AG04449 (cell line): ENCODE data around the gene NPC1.
"Not testable (repeated sequence)": the region's sequence is repeated elsewhere in the genome, so short reads cannot be mapped to it uniquely, and the experiment has no call there.

ENCODE experiments used
- CTCF ChIA-PET: fragments of 350-600 bp; formaldehyde crosslinking; extraction: SDS; loops from one replicate; lab custom pipeline; 2021; ENCODE audit warnings: antibody characterized with exemption; lab: Yijun Ruan, JAX
- POLR2A ChIA-PET: fragments of 400-600, 350-600 bp; formaldehyde crosslinking; extraction: SDS; loops from one replicate; lab custom pipeline; 2020; ENCODE audit warnings: antibody characterized with exemption, inconsistent platforms; lab: Yijun Ruan, JAX
- DNase-seq: peaks from one replicate; pipeline ENCODE4 v3.0.0-alpha.2; 2010; ENCODE audit warnings: low read depth, low spot score
- H3K4me3 ChIP-seq: 2 replicates; pipeline ENCODE4 v1.5.1; 2011; ENCODE audit warnings: low read depth, mild to moderate bottlenecking, control low read depth, low read length
- CTCF ChIP-seq: IDR thresholded peaks from one replicate; pipeline ENCODE4 v1.5.1; 2011; ENCODE audit warnings: mild to moderate bottlenecking, moderate library complexity, low read length, control low read depth, inconsistent platforms; ENCODE audit not compliant: insufficient read depth; ENCODE audit errors: missing control alignments

NPC1 gene

GRCh38 chr18:23521271-23521670 is 65.0 kb downstream of the NPC1 start:
- H3K4me3 ChIP-seq, result no peak overlapping the region
- CTCF ChIA-PET, result interaction anchor here (0.7 to 1.6 kb wide), 4 partner anchors 8 to 182 kb away, joined by 3 to 10 read pairs (median 4); no protein-coding TSS in a partner anchor
- POLR2A ChIA-PET, result no interaction called here
- TF ChIP-seq CTCF, result no peak
- DNase-seq, result no peak

GRCh38 chr18:23519734-23520133 is 66.6 kb downstream of the NPC1 start:
- ChIA-PET POLR2A (interaction anchor here (0.6 kb wide), 1 partner anchor 64 kb away, joined by 3 read pairs; no protein-coding TSS in a partner anchor), CTCF (interaction anchor here (1.1 to 1.6 kb wide), 3 partner anchors 14 to 183 kb away, joined by 3 to 10 read pairs (median 4); no protein-coding TSS in a partner anchor)
- DNase-seq, result no peak
- H3K4me3 ChIP-seq, result no peak overlapping the region
- TF ChIP-seq CTCF, result no peak

GRCh38 chr18:23515911-23516546 is 70.3 kb downstream of the NPC1 start:
- TF ChIP-seq CTCF, result peak; percentile 93
- H3K4me3 ChIP-seq, result no peak overlapping the region
- ChIA-PET CTCF (interaction anchor here (0.6 to 3.6 kb wide), 41 partner anchors 7 to 604 kb away, joined by 3 to 51 read pairs (median 5); partner anchors contain the start of genes NPC1 and RIOK3), POLR2A (no interaction called here)
- DNase-seq, result no peak

GRCh38 chr18:23512641-23513040 is 73.7 kb downstream of the NPC1 start:
- no peak for TF ChIP-seq CTCF
- ChIA-PET CTCF (interaction anchor here (1.0 to 1.5 kb wide), 2 partner anchors 54 to 75 kb away, joined by 3 to 4 read pairs; no protein-coding TSS in a partner anchor), POLR2A (no interaction called here)
- H3K4me3 ChIP-seq, result no peak overlapping the region
- DNase-seq, result no peak

GRCh38 chr18:23512216-23512615 is 74.1 kb downstream of the NPC1 start:
- CTCF ChIA-PET, result interaction anchor here (1.0 to 1.5 kb wide), 2 partner anchors 54 to 75 kb away, joined by 3 to 4 read pairs; no protein-coding TSS in a partner anchor
- POLR2A ChIA-PET, DNase-seq, H3K4me3 ChIP-seq: not testable (repeated sequence)

GRCh38 chr18:23510923-23511322 is 75.4 kb downstream of the NPC1 start:
- CTCF ChIA-PET, result interaction anchor here (0.6 to 1.7 kb wide), 5 partner anchors 12 to 285 kb away, joined by 3 to 8 read pairs (median 3); no protein-coding TSS in a partner anchor
- H3K4me3 ChIP-seq, DNase-seq, POLR2A ChIA-PET: not testable (repeated sequence)

DNA sequence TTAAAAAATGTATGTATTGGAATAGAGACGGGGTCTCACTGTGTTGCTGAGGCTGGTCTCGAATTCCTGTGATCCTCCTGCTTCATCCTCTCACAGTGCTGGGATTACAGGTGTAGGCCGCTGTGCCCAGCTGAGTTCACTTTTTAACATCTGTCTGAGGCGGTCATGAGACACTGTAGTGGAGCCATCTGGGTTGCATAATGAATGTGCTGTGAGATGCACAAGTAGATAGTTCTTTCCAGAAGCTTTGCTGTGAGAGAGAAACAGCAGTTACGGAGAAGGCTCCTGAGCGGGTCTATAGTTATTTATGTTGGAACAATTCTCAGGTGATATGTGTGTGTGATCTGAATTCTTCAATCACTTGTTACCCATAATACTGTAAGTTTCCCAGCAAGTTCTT is 79.9 kb downstream of the NPC1 start:
- CTCF ChIA-PET, result interaction anchor here (1.0 to 4.6 kb wide), 4 partner anchors 9 to 196 kb away, joined by 3 to 51 read pairs (median 4); no protein-coding TSS in a partner anchor
- H3K4me3 ChIP-seq, result no peak overlapping the region
- no peak for DNase-seq
- POLR2A ChIA-PET, result no interaction called here
- TF ChIP-seq CTCF, result no peak
